Mucosa of gallbladder (tissue), 1 donor: Measurements from ENCODE around the gene MEDAG. TPM values are rescaled to one million over a fixed set of nuclear protein-coding genes. Genes with fewer than 3 reads are reported as not detected.

Experiments
- DNase-seq: peaks from one replicate; pipeline ENCODE4 v3.0.0-alpha.2; 2020; ENCODE audit warnings: low spot score
- total RNA-seq: library from RNA; stranded (reverse); gene quantifications from one replicate; pipeline ENCODE4 v1.2.1, GENCODE V29; 2021
- donor health status: DM: no; HTN: no; CAD: no.

MEDAG gene
- total RNA-seq, 1 donor from 2014 or later = 1.7 TPM

GRCh38 chr13:30957258-30957943, 51.3 kb downstream of the MEDAG start:
- no peak for DNase-seq

DNA sequence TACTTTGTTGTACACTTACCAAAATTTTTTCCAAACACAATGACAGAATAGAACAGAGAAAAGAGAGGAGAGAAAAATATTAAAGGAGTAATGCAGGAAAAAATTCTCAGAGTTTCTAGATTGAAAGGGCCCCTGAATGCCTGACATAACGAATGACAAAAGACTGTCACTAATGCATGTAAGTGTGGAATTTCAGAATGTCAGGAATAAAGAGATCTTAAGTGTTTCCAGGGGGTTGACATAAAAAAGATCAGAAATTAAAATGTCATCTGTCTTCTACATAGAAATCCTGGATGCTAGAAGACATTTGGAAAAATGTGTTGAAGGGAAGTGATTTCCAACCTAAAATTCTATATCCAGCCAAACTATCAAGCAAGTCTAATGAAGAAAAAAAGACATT, 53.6 kb downstream of the MEDAG start:
- no peak for DNase-seq

DNA sequence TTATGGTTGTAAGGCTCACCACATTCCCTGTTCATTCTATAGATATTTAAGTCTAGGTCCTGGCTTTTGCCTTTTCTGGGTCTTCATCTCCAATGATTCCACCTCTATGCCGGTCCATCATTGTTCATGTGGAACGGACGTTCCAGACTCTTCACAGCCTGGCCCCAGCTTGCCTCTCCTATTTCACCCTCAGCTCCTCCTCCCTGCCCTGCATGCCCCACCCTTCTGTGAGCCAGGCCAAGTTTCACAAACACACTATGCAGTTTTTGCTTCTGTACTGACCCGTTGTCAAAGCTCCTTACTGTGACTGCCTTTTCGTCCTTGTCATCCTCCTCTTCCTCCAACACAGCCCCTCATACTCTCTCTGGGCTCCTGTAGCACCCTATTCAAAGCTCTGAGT, 57.7 kb downstream of the MEDAG start:
- peak; percentile 61 for DNase-seq

- no peak for DNase-seq
Observed at GRCh38 chr13:30965380-30965779, 59.3 kb downstream of the MEDAG start.

DNA sequence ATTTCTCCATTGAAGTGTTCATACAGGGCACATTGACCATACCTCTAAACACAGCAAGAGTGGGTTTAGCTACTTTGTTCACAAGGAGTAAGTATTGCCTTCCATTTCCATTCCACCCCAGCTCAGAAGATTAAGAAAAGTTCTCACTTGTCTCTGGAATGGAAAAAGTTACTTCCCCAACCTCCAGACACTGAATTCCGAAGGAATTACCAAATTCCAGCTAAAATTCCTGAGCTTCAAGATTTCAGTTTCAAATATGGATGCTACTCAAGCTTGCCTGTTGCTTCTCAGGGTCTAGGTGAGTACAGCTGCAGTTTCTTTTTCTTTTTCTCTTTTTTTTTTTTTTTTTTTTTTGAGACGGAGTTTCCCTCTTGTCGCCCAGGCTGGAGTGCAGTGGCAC, 60.0 kb downstream of the MEDAG start:
- DNase-seq = no peak

GRCh38 chr13:30968846-30969245, 62.8 kb downstream of the MEDAG start:
- DNase-seq = no peak

DNA sequence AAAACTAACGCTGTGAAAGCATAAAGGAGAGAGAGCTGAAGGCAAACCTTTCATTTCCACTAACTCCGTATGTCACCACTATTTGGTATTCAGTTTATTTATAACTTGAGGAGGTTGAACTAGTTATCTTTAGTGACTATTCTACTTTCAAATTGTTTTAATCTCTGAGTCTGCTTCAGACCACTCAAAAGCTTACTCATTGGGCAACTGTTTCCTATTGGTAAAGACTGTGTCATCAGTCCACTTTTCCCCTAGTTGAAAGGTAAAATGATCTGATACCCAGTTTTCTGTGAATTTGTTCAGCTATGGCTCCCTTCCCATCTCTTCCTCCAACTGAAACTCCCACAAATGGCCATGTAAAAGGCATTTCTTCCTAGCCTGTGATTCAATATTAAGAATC, 65.5 kb downstream of the MEDAG start:
- no peak for DNase-seq

DNA sequence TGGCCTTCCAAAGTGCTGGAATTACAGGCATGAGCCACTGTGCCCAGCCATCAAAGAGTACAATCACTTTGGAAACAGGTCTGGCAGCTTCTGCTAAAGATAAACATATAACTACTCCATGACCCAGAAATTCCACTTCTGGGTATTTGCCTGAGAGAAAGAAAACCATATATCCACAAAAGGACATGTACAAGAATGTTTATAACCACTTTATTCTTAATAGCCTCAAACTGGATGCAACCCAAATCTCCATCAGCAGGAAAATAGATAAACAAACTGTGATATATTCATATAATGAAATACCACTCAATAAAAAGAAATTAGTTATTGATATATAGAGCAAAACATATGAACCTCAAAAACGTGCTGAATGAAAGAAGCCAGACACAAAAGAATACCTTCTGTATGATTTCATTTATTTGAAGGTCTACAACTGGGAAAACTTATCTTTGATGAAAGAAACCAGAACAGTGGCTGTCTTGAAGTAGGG, 66.9 kb downstream of the MEDAG start:
- DNase-seq = no peak

DNA sequence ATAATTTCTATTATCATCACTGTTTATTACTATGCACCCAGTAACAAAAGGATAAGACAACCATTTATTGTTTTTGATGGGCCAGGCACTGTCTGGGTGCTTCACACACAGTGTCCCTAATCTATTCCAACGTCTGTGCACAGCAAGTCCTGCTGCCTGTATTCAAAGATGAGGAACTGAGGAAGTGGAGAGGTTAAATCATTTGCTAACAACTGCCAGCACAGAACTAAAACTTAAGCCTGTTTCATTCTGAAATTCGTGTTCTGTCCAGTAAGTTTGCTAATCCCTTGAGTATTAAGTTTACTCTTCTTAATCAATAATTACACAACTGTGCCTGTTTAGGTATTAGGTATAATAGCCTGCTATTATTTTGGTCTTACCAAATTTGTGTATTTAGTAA, 68.3 kb downstream of the MEDAG start:
- DNase-seq = no peak

Other genes starting within 250 kb of the MEDAG start
- gene ALOX5AP, start 170.7 kb upstream of the MEDAG start, total RNA-seq = 50.3 TPM
- gene TEX26, start 26.4 kb downstream of the MEDAG start, total RNA-seq = 0.26 TPM